HepG2 (cell line): ENCODE measurements around the gene SOX13. TPM values are rescaled to one million over a fixed set of nuclear protein-coding genes. Genes with fewer than 3 reads are reported as not detected.

Source experiments
- GATAD1 ChIP-seq: IDR thresholded peaks from 2 replicates; pipeline ENCODE4 v1.6.1; 2016; ENCODE audit warnings: missing genetic modification reagents, missing compliant biosample characterization
- GZF1 ChIP-seq: sonication (generic); formaldehyde crosslinking; IDR thresholded peaks from 2 replicates; pipeline ENCODE4 v1.5.1; 2020; ENCODE audit warnings: mild to moderate bottlenecking, missing genetic modification reagents
- HNF4A ChIP-seq: sonication (generic); formaldehyde crosslinking; IDR thresholded peaks from 2 replicates; pipeline ENCODE4 v1.4.0; 2020; ENCODE audit warnings: missing genetic modification reagents
- HNRNPLL ChIP-seq: fragments of 200-400 bp; formaldehyde crosslinking; IDR thresholded peaks from 2 replicates; pipeline ENCODE4 v1.6.1; 2017; ENCODE audit warnings: mild to moderate bottlenecking, low read depth, low read length; ENCODE audit not compliant: poor library complexity, severe bottlenecking
- IRX3 ChIP-seq: sonication (generic); formaldehyde crosslinking; IDR thresholded peaks from 2 replicates; pipeline ENCODE4 v1.8.1; 2023; ENCODE audit warnings: mild to moderate bottlenecking, low read depth, missing genetic modification reagents, borderline replicate concordance
- RBFOX2 ChIP-seq: fragments of 200-400 bp; formaldehyde crosslinking; IDR thresholded peaks from 2 replicates; pipeline ENCODE4 v1.6.1; 2017; ENCODE audit warnings: low read depth, mild to moderate bottlenecking, low read length
- RFX3 ChIP-seq: IDR thresholded peaks from 2 replicates; pipeline ENCODE4 v1.6.1; 2016; ENCODE audit warnings: missing biosample characterization, missing genetic modification reagents
- RFXANK ChIP-seq: IDR thresholded peaks from 2 replicates; pipeline ENCODE4 v1.6.1; 2016
- RXRB ChIP-seq: IDR thresholded peaks from 2 replicates; pipeline ENCODE4 v1.6.1; 2016; ENCODE audit warnings: borderline replicate concordance, missing genetic modification reagents, missing compliant biosample characterization
- SKI ChIP-seq: fragments of 450-650 bp; IDR thresholded peaks from one replicate; pipeline ENCODE4 v1.6.1; 2018; ENCODE audit warnings: mild to moderate bottlenecking; ENCODE audit not compliant: partially characterized antibody
- ZFP90 ChIP-seq: sonication (generic); formaldehyde crosslinking; IDR thresholded peaks from 2 replicates; pipeline ENCODE4 v1.8.0; 2022; ENCODE audit warnings: missing genetic modification reagents, mild to moderate bottlenecking, inconsistent platforms, borderline replicate concordance
- ZNF230 ChIP-seq: sonication (generic); formaldehyde crosslinking; IDR thresholded peaks from 2 replicates; pipeline ENCODE4 v1.4.0; 2020; ENCODE audit warnings: mild to moderate bottlenecking, missing genetic modification reagents
- ZNF530 ChIP-seq: sonication (generic); formaldehyde crosslinking; IDR thresholded peaks from 2 replicates; pipeline ENCODE4 v1.5.0; 2020; ENCODE audit warnings: low read depth, mild to moderate bottlenecking, missing genetic modification reagents
- ZNF562 ChIP-seq: sonication (generic); formaldehyde crosslinking; IDR thresholded peaks from 2 replicates; pipeline ENCODE4 v1.8.0; 2022; ENCODE audit warnings: missing genetic modification reagents, borderline replicate concordance
- ZSCAN30 ChIP-seq: sonication (generic); formaldehyde crosslinking; IDR thresholded peaks from 2 replicates; pipeline ENCODE4 v1.5.0; 2020; ENCODE audit warnings: mild to moderate bottlenecking, missing genetic modification reagents
- ZZZ3 ChIP-seq: sonication (generic); formaldehyde crosslinking; IDR thresholded peaks from 2 replicates; pipeline ENCODE4 v1.4.0; 2020; ENCODE audit warnings: missing genetic modification reagents, mild to moderate bottlenecking, borderline replicate concordance
- polyA plus RNA-seq, 8 experiments: library from polyadenylated mRNA; depleted of rRNA in 3 of 8; stranded (reverse) in 7 of 8; unstranded in 1 of 8; fragments of >200 nt; fragmentation: Illumina TruSeq in 4 of 8; extraction: Trizol in 4 of 8; gene quantifications; 2 replicates each; pipeline versions ENCODE4 v1.2.1 to v1.2.3, GENCODE V29; 2011 to 2016; ENCODE audit warnings: low read depth in 4 of 8, missing spikeins in 1 of 8, mixed read lengths in 1 of 8; ENCODE audit not compliant: insufficient read depth in 1 of 8
- total RNA-seq, 5 experiments: library from RNA; depleted of rRNA; stranded (reverse); fragments of >200 nt; fragmentation: Illumina TruSeq; extraction: Trizol; gene quantifications; 2 replicates each; pipeline ENCODE4 v1.2.3, GENCODE V29; 2016; ENCODE audit warnings: low read depth in 1 of 5
- TF ChIP-seq, protein P1 (sequence below): sonication (generic); formaldehyde crosslinking; IDR thresholded peaks from 2 replicates; pipeline ENCODE4 v1.5.0; 2020; ENCODE audit warnings: mild to moderate bottlenecking, missing genetic modification reagents, borderline replicate concordance
- TF ChIP-seq, protein P2 (sequence below): sonication (generic); formaldehyde crosslinking; IDR thresholded peaks from 2 replicates; pipeline ENCODE4 v1.4.0; 2020; ENCODE audit warnings: low read depth, mild to moderate bottlenecking, missing genetic modification reagents
- TF ChIP-seq, protein P3 (sequence below): sonication (generic); formaldehyde crosslinking; IDR thresholded peaks from 2 replicates; pipeline ENCODE4; 2020; ENCODE audit warnings: missing genetic modification reagents, mild to moderate bottlenecking, borderline replicate concordance
- TF ChIP-seq, protein P4 (sequence below): IDR thresholded peaks from 2 replicates; pipeline ENCODE4 v1.6.1; 2016

The SOX13 gene
- total and polyA plus RNA-seq, 2 of the 13 experiments (the other 11 are each of a cell fraction or from before 2014, with no cell fraction given) = 13.3 to 15.8 TPM

GRCh38 chr1:204072931-204073836, at the start of gene SOX13 (continued):
- TF ChIP-seq, protein P1, sequence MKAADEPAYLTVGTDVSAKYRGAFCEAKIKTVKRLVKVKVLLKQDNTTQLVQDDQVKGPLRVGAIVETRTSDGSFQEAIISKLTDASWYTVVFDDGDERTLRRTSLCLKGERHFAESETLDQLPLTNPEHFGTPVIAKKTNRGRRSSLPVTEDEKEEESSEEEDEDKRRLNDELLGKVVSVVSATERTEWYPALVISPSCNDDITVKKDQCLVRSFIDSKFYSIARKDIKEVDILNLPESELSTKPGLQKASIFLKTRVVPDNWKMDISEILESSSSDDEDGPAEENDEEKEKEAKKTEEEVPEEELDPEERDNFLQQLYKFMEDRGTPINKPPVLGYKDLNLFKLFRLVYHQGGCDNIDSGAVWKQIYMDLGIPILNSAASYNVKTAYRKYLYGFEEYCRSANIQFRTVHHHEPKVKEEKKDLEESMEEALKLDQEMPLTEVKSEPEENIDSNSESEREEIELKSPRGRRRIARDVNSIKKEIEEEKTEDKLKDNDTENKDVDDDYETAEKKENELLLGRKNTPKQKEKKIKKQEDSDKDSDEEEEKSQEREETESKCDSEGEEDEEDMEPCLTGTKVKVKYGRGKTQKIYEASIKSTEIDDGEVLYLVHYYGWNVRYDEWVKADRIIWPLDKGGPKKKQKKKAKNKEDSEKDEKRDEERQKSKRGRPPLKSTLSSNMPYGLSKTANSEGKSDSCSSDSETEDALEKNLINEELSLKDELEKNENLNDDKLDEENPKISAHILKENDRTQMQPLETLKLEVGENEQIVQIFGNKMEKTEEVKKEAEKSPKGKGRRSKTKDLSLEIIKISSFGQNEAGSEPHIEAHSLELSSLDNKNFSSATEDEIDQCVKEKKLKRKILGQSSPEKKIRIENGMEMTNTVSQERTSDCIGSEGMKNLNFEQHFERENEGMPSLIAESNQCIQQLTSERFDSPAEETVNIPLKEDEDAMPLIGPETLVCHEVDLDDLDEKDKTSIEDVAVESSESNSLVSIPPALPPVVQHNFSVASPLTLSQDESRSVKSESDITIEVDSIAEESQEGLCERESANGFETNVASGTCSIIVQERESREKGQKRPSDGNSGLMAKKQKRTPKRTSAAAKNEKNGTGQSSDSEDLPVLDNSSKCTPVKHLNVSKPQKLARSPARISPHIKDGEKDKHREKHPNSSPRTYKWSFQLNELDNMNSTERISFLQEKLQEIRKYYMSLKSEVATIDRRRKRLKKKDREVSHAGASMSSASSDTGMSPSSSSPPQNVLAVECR (CRISPR knock-in tag) = peak; percentile 90
- TF ChIP-seq HNRNPLL (peak; percentile 55), IRX3 (CRISPR knock-in tag) (no peak), ZNF230 (CRISPR knock-in tag) (0 out of 2 replicates have a peak, but pooled peaks have one; percentile 22), RBFOX2 (peak; percentile 84), GATAD1 (CRISPR knock-in tag) (0 out of 2 replicates have a peak, but pooled peaks have one; percentile 16), ZNF530 (CRISPR knock-in tag) (no peak), ZSCAN30 (CRISPR knock-in tag) (no peak), SKI (peak; percentile 58), ZZZ3 (CRISPR knock-in tag) (no peak), HNF4A (CRISPR knock-in tag) (peak; percentile 47), RFX3 (CRISPR knock-in tag) (no peak), ZNF562 (no peak), GZF1 (no peak), ZFP90 (CRISPR knock-in tag) (peak; percentile 47; the same call in 1 of the 2 replicates), RXRB (CRISPR knock-in tag) (peak; percentile 58; the same call in 1 of the 2 replicates), RFXANK (CRISPR knock-in tag) (no peak)
- TF ChIP-seq, protein P2, sequence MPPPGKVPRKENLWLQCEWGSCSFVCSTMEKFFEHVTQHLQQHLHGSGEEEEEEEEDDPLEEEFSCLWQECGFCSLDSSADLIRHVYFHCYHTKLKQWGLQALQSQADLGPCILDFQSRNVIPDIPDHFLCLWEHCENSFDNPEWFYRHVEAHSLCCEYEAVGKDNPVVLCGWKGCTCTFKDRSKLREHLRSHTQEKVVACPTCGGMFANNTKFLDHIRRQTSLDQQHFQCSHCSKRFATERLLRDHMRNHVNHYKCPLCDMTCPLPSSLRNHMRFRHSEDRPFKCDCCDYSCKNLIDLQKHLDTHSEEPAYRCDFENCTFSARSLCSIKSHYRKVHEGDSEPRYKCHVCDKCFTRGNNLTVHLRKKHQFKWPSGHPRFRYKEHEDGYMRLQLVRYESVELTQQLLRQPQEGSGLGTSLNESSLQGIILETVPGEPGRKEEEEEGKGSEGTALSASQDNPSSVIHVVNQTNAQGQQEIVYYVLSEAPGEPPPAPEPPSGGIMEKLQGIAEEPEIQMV (CRISPR knock-in tag) = peak; percentile 78
- TF ChIP-seq, protein P3, sequence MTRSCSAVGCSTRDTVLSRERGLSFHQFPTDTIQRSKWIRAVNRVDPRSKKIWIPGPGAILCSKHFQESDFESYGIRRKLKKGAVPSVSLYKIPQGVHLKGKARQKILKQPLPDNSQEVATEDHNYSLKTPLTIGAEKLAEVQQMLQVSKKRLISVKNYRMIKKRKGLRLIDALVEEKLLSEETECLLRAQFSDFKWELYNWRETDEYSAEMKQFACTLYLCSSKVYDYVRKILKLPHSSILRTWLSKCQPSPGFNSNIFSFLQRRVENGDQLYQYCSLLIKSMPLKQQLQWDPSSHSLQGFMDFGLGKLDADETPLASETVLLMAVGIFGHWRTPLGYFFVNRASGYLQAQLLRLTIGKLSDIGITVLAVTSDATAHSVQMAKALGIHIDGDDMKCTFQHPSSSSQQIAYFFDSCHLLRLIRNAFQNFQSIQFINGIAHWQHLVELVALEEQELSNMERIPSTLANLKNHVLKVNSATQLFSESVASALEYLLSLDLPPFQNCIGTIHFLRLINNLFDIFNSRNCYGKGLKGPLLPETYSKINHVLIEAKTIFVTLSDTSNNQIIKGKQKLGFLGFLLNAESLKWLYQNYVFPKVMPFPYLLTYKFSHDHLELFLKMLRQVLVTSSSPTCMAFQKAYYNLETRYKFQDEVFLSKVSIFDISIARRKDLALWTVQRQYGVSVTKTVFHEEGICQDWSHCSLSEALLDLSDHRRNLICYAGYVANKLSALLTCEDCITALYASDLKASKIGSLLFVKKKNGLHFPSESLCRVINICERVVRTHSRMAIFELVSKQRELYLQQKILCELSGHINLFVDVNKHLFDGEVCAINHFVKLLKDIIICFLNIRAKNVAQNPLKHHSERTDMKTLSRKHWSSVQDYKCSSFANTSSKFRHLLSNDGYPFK (CRISPR knock-in tag) = no peak
- TF ChIP-seq, protein P4, sequence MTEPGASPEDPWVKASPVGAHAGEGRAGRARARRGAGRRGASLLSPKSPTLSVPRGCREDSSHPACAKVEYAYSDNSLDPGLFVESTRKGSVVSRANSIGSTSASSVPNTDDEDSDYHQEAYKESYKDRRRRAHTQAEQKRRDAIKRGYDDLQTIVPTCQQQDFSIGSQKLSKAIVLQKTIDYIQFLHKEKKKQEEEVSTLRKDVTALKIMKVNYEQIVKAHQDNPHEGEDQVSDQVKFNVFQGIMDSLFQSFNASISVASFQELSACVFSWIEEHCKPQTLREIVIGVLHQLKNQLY (CRISPR knock-in tag) = no peak
